ENCODE measurements around the gene NR2F6.

NR2F6 gene

GRCh38 chr19:17242431-17243208, 3.1 kb downstream of the NR2F6 start:
- TF ChIP-seq ZBTB7A (IDR thresholded peaks at IDR 0.05; ENCODE audit: low read depth) = peak; percentile 79; the same call in 1 of the 2 replicates
- no peak for TF ChIP-seq YY1 (IDR thresholded peaks at IDR 0.05; ENCODE audit: low read depth)
- TF ChIP-seq NFIC (IDR thresholded peaks at IDR 0.05) = 0 out of 2 replicates have a peak, but pooled peaks have one; percentile 7
- peak; percentile 66 for TF ChIP-seq TCF12 (IDR thresholded peaks at IDR 0.05; ENCODE audit: low read depth)
- TF ChIP-seq EP300 (IDR thresholded peaks at IDR 0.05; ENCODE audit: borderline replicate concordance) = peak; percentile 65
- TF ChIP-seq TAF1 (IDR thresholded peaks at IDR 0.05; ENCODE audit: low read depth) = no peak
- no peak for TF ChIP-seq RAD21 (IDR thresholded peaks at IDR 0.05; ENCODE audit: low read depth)

- no peak for TF ChIP-seq CEBPB (IDR thresholded peaks at IDR 0.05)
- no peak for TF ChIP-seq EP300 (IDR thresholded peaks at IDR 0.05; ENCODE audit: borderline replicate concordance)
- TF ChIP-seq FOXM1 (IDR thresholded peaks at IDR 0.05; ENCODE audit: borderline replicate concordance, low read depth) = no peak
- TF ChIP-seq ZBTB7A (IDR thresholded peaks at IDR 0.05; ENCODE audit: low read depth) = no peak
- no peak for TF ChIP-seq CREB1 (IDR thresholded peaks at IDR 0.05; ENCODE audit: low read depth)
- TF ChIP-seq YY1 (IDR thresholded peaks at IDR 0.05; ENCODE audit: low read depth) = no peak
- no peak for TF ChIP-seq TEAD4 (IDR thresholded peaks at IDR 0.05)
- TF ChIP-seq USF1 (IDR thresholded peaks at IDR 0.05) = no peak
- TF ChIP-seq MAX (IDR thresholded peaks at IDR 0.05) = no peak
- TF ChIP-seq RAD21 (IDR thresholded peaks at IDR 0.05; ENCODE audit: low read depth) = no peak
- no peak for TF ChIP-seq NFIC (IDR thresholded peaks at IDR 0.05)
Observed at GRCh38 chr19:17240826-17241399, 4.8 kb downstream of the NR2F6 start.

- TF ChIP-seq RAD21 (IDR thresholded peaks at IDR 0.05; ENCODE audit: low read depth) = no peak
- no peak for TF ChIP-seq TCF12 (IDR thresholded peaks at IDR 0.05; ENCODE audit: low read depth)
- no peak for TF ChIP-seq TAF1 (IDR thresholded peaks at IDR 0.05; ENCODE audit: low read depth)
- no peak for TF ChIP-seq MAX (IDR thresholded peaks at IDR 0.05)
- TF ChIP-seq EP300 (IDR thresholded peaks at IDR 0.05; ENCODE audit: borderline replicate concordance) = no peak
- no peak for TF ChIP-seq ZBTB7A (IDR thresholded peaks at IDR 0.05; ENCODE audit: low read depth)
- TF ChIP-seq REST (IDR thresholded peaks at IDR 0.05; ENCODE audit: low read depth) = no peak
- TF ChIP-seq CEBPB (IDR thresholded peaks at IDR 0.05) = no peak
- TF ChIP-seq YY1 (IDR thresholded peaks at IDR 0.05; ENCODE audit: low read depth) = no peak
- TF ChIP-seq EGR1 (IDR thresholded peaks at IDR 0.05) = no peak
- no peak for TF ChIP-seq TEAD4 (IDR thresholded peaks at IDR 0.05)
- TF ChIP-seq NFIC (IDR thresholded peaks at IDR 0.05) = no peak
- no peak for TF ChIP-seq FOXM1 (IDR thresholded peaks at IDR 0.05; ENCODE audit: borderline replicate concordance, low read depth)
- no peak for TF ChIP-seq CREB1 (IDR thresholded peaks at IDR 0.05; ENCODE audit: low read depth)
- no peak for TF ChIP-seq USF1 (IDR thresholded peaks at IDR 0.05)
Observed at GRCh38 chr19:17240062-17240752, 5.5 kb downstream of the NR2F6 start.

GRCh38 chr19:17237747-17238706, 7.7 kb downstream of the NR2F6 start:
- TF ChIP-seq REST (IDR thresholded peaks at IDR 0.05; ENCODE audit: low read depth) = no peak
- no peak for TF ChIP-seq ZBTB7A (IDR thresholded peaks at IDR 0.05; ENCODE audit: low read depth)
- TF ChIP-seq EP300 (IDR thresholded peaks at IDR 0.05; ENCODE audit: borderline replicate concordance) = no peak
- TF ChIP-seq TAF1 (IDR thresholded peaks at IDR 0.05; ENCODE audit: low read depth) = no peak
- TF ChIP-seq TCF12 (IDR thresholded peaks at IDR 0.05; ENCODE audit: low read depth) = no peak
- no peak for TF ChIP-seq NFIC (IDR thresholded peaks at IDR 0.05)
- TF ChIP-seq CREB1 (IDR thresholded peaks at IDR 0.05; ENCODE audit: low read depth) = no peak
- TF ChIP-seq TEAD4 (IDR thresholded peaks at IDR 0.05) = no peak
